Cardiac septum (tissue), 1 donor: Measurements from ENCODE around the gene ELAVL1. TPM values are rescaled to one million over a fixed set of nuclear protein-coding genes. Genes with fewer than 3 reads are reported as not detected.

Experiments used
- DNase-seq: peaks from one replicate; pipeline ENCODE4 v3.0.0-alpha.2; 2020; ENCODE audit warnings: low spot score
- intact Hi-C: fragments of 100-400 bp; cut with DNase I; formaldehyde crosslinking; loops from one replicate; pipeline ENCODE4 v1.14.0; 2022
- total RNA-seq: library from RNA; stranded (reverse); fragmentation: NEBNext Ultra II Directional; extraction: Animal tissue kit (Norgen Biotek cat#: 25700); gene quantifications from one replicate; pipeline ENCODE4 v1.2.1, GENCODE V29; 2021
- donor health status: DM: no; HTN: no; CAD: no.

Gene ELAVL1
- total RNA-seq, 1 donor from 2014 or later = 55.2 TPM

- intact Hi-C loops = no loop called here
- DNase-seq = no peak
Observed at GRCh38 chr19:8023371-8023770, 17.9 kb upstream of the ELAVL1 start.

GRCh38 chr19:8022275-8022674 is 16.8 kb upstream of the ELAVL1 start:
- intact Hi-C loops = no loop called here
- no peak for DNase-seq

GRCh38 chr19:8021374-8021773 is 15.9 kb upstream of the ELAVL1 start:
- intact Hi-C loops = no loop called here
- no peak for DNase-seq

- intact Hi-C loops = no loop called here
- no peak for DNase-seq
Observed at GRCh38 chr19:8020681-8021080, 15.2 kb upstream of the ELAVL1 start.

- DNase-seq = no peak
Observed at GRCh38 chr19:8017808-8018207, 12.4 kb upstream of the ELAVL1 start.

GRCh38 chr19:8004723-8005513 is 523 bp downstream of the ELAVL1 start:
- intact Hi-C loops = loop anchor here (10.0 kb wide), 1 partner anchor 150 kb away; no protein-coding TSS in a partner anchor
- no peak for DNase-seq

More at GRCh38 chr19:8017808-8018207, 12.4 kb upstream of the ELAVL1 start:
- intact Hi-C loops = no loop called here

- no peak for DNase-seq
- intact Hi-C loops = loop anchor here (10.0 kb wide), 1 partner anchor 151 kb away; no protein-coding TSS in a partner anchor
Observed at GRCh38 chr19:8004001-8004400, 1.4 kb downstream of the ELAVL1 start.

- intact Hi-C loops = loop anchor here (1.0 to 10.0 kb wide), 2 partner anchors 58 to 153 kb away; no protein-coding TSS in a partner anchor
- peak; percentile 95 for DNase-seq
Observed at GRCh38 chr19:8001995-8002849, 3.2 kb downstream of the ELAVL1 start.

GRCh38 chr19:8001651-8001994 is 3.8 kb downstream of the ELAVL1 start:
- no peak for DNase-seq
- intact Hi-C loops = loop anchor here (10.0 kb wide), 1 partner anchor 153 kb away; no protein-coding TSS in a partner anchor

- DNase-seq = no peak
- intact Hi-C loops = loop anchor here (10.0 kb wide), 1 partner anchor 154 kb away; no protein-coding TSS in a partner anchor
Observed at GRCh38 chr19:8000298-8001038, 5.0 kb downstream of the ELAVL1 start.

- no peak for DNase-seq
- intact Hi-C loops = no loop called here
Observed at GRCh38 chr19:7999376-7999775, 6.1 kb downstream of the ELAVL1 start.

GRCh38 chr19:7997809-7998480 is 7.5 kb downstream of the ELAVL1 start:
- no peak for DNase-seq
- intact Hi-C loops = no loop called here

- intact Hi-C loops = no loop called here
- DNase-seq = no peak
Observed at GRCh38 chr19:7996883-7997282, 8.6 kb downstream of the ELAVL1 start.

- DNase-seq = no peak
- intact Hi-C loops = no loop called here
Observed at GRCh38 chr19:7995810-7996158, 9.7 kb downstream of the ELAVL1 start.

GRCh38 chr19:7994928-7995809 is 10.3 kb downstream of the ELAVL1 start:
- intact Hi-C loops = no loop called here
- no peak for DNase-seq

GRCh38 chr19:7994114-7994513 is 11.3 kb downstream of the ELAVL1 start:
- no peak for DNase-seq
- intact Hi-C loops = no loop called here

- DNase-seq = no peak
- intact Hi-C loops = no loop called here
Observed at GRCh38 chr19:7993560-7993959, 11.9 kb downstream of the ELAVL1 start.

- intact Hi-C loops = no loop called here
- no peak for DNase-seq
Observed at GRCh38 chr19:7992575-7992974, 12.9 kb downstream of the ELAVL1 start.
